PC-3 (cell line): Measurements from ENCODE around the gene PRR12. TPM values are rescaled to one million over a fixed set of nuclear protein-coding genes. Genes with fewer than 3 reads are reported as not detected.
A peak's percentile ranks its signal among the peaks of the same experiment; 100 is the strongest.
"Not testable (repeated sequence)": the region's sequence is repeated elsewhere in the genome, so short reads cannot be mapped to it uniquely, and the experiment has no call there.

Experiments used
- ATAC-seq: fragments of 200-7000 bp; cut with Tn5 transposase; 2 replicates; pipeline ENCODE4 v1.9.1; 2020; ENCODE audit warnings: mild to moderate bottlenecking, moderate library complexity
- BruUV-seq: library from RNA; stranded (reverse); fragments of 400-500 nt; replicated peaks from 2 replicates; lab custom pipeline; 2021; lab: Mats Ljungman, UMichigan
- CTCF ChIA-PET: fragments of 300-600 bp; sonication (Branson Sonifier 250); formaldehyde crosslinking; loops from one replicate; lab custom pipeline; 2022; ENCODE audit warnings: antibody characterized with exemption; lab: Charles Lee
- POLR2A ChIA-PET: fragments of 300-600 bp; sonication (Branson Sonifier 250); formaldehyde crosslinking; loops from one replicate; lab custom pipeline; 2022; ENCODE audit warnings: antibody characterized with exemption; ENCODE audit not compliant: unreplicated experiment; lab: Charles Lee
- DNase-seq: peaks from one replicate; pipeline ENCODE4 v3.0.0-alpha.2; 2015
- H2AFZ ChIP-seq: fragments of 300-600 bp; sonication (generic); 2 replicates; pipeline ENCODE4 v1.6.0; 2016; ENCODE audit warnings: antibody characterized with exemption, low read length
- H3F3A ChIP-seq: fragments of 300-600 bp; sonication (generic); one replicate; pipeline ENCODE4 v1.6.0; 2017; ENCODE audit warnings: antibody characterized with exemption, low read length, control low read depth, mild to moderate bottlenecking; ENCODE audit not compliant: unreplicated experiment
- H3K27ac ChIP-seq: fragments of 300-600 bp; sonication (generic); 2 replicates; pipeline ENCODE4 v1.5.1; 2016; ENCODE audit warnings: mild to moderate bottlenecking, low read length
- H3K27me3 ChIP-seq: fragments of 300-600 bp; sonication (generic); 2 replicates; pipeline ENCODE4 v1.6.1; 2016; ENCODE audit warnings: low read length, mixed read lengths
- H3K36me3 ChIP-seq: fragments of 300-600 bp; sonication (generic); 2 replicates; pipeline ENCODE4 v1.6.1; 2016; ENCODE audit warnings: low read depth, mixed run types, low read length, mixed read lengths
- H3K4me1 ChIP-seq: fragments of 300-600 bp; sonication (generic); 2 replicates; pipeline ENCODE4 v1.5.1; 2016; ENCODE audit warnings: low read length; ENCODE audit not compliant: insufficient read depth
- H3K4me2 ChIP-seq: fragments of 300-600 bp; sonication (generic); 2 replicates; pipeline ENCODE4 v1.6.0; 2016; ENCODE audit warnings: low read length
- H3K4me3 ChIP-seq: fragments of 300-600 bp; sonication (generic); 2 replicates; pipeline ENCODE4 v1.5.1; 2016; ENCODE audit warnings: mild to moderate bottlenecking, low read length, mixed read lengths
- H3K79me2 ChIP-seq: fragments of 300-600 bp; sonication (generic); 2 replicates; pipeline ENCODE4 v1.6.1; 2017; ENCODE audit warnings: low read length, mixed read lengths
- H3K9ac ChIP-seq: fragments of 300-600 bp; sonication (generic); 2 replicates; pipeline ENCODE4 v1.6.0; 2016; ENCODE audit warnings: mild to moderate bottlenecking, low read length
- H3K9me2 ChIP-seq: fragments of 300-600 bp; sonication (generic); replicated peaks from 2 replicates; pipeline ENCODE4 v1.6.1; 2016; ENCODE audit warnings: mixed run types, low read length, mixed read lengths
- H3K9me3 ChIP-seq: fragments of 300-600 bp; sonication (generic); 2 replicates; pipeline ENCODE4 v1.6.1; 2016; ENCODE audit warnings: low read length, mixed read lengths
- H4K20me1 ChIP-seq: fragments of 300-600 bp; sonication (generic); 2 replicates; pipeline ENCODE4 v1.6.1; 2016; ENCODE audit warnings: low read length, mixed read lengths
- CTCF ChIP-seq: fragments of 300-600 bp; sonication (generic); conservative IDR thresholded peaks from 2 replicates; pipeline ENCODE4 v1.5.1; 2017; ENCODE audit warnings: antibody characterized with exemption, low read depth, mild to moderate bottlenecking, low read length
- EZH2 ChIP-seq: fragments of 300-600 bp; sonication (generic); IDR thresholded peaks from one replicate; pipeline ENCODE4 v1.6.1; 2017; ENCODE audit warnings: antibody characterized with exemption, mild to moderate bottlenecking, low read length; ENCODE audit not compliant: unreplicated experiment
- EZH2phosphoT487 ChIP-seq: fragments of 300-600 bp; sonication (generic); IDR thresholded peaks from 2 replicates; pipeline ENCODE4 v1.6.1; 2018; ENCODE audit warnings: mild to moderate bottlenecking, antibody characterized with exemption, low read length, borderline replicate concordance
- intact Hi-C: fragments of 100-400 bp; cut with micrococcal nuclease; formaldehyde crosslinking; loops from 2 replicates; pipeline ENCODE4 v1.9.0; 2023
- total RNA-seq: library from RNA; depleted of rRNA; stranded (reverse); fragments of >200 nt; gene quantifications from 2 replicates; pipeline ENCODE4 v1.2.3, GENCODE V29; 2014

PRR12 gene
- total RNA-seq, 1 experiment from 2014 or later = 14.6 TPM

DNA sequence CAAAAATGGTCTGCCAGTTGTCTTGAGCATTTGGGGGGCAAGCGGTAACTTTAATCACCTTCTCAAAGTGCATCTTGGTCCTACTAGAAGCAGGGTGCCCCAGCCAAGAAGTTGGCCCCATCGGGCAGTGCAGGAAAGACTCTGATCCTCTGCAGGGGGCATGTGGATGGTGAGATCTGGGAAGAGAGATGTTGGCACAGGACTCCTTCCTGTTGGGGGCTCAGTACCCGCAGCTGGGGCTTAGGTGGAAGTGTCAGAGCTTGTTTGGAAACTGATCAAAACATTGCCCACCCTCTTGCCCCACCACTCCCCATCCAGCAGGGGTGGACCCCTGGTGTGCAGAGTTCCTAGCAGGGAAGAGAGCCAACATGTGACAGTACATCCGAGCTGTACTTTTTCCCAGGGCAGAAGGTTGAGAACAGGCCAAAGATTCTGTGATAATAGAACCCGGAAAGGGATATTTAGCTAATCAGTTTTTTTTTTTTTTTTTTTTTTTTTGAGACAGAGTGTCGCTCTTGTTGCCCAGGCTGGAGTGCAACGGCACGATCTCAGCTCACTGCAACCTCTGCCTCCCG lies 40.1 kb downstream of the PRR12 start:
- ChIA-PET CTCF (no interaction called here), POLR2A (interaction anchor here (0.6 kb wide), 1 partner anchor 85 kb away, joined by 9 read pairs; no protein-coding TSS in a partner anchor)
- DNase-seq (no peak), ATAC-seq (peak; percentile 23)
- H3K79me2 ChIP-seq = no peaks in the 10 kb centered on the region
- H3K9ac ChIP-seq = no peak overlapping the region
- H3K36me3 ChIP-seq = peaks cover 14% of the 10 kb centered on the region; the same call in 1 of the 2 replicates
- H3K9me3 ChIP-seq = no peaks in the 10 kb centered on the region
- TF ChIP-seq EZH2phosphoT487 (no peak), EZH2 (no peak), CTCF (no peak)
- H3K27ac ChIP-seq = no peak overlapping the region
- no peak overlapping the region for H3K4me2 ChIP-seq
- H3K27me3 ChIP-seq = no peaks in the 10 kb centered on the region
- H2AFZ ChIP-seq = no peak overlapping the region
- intact Hi-C loops = no loop called here
- H3K4me3 ChIP-seq = no peak overlapping the region
- H3K9me2 ChIP-seq = no peaks in the 10 kb centered on the region
- TSS peak; percentile 20 for BruUV-seq
- H4K20me1 ChIP-seq = no peaks in the 10 kb centered on the region
- no peaks in the 10 kb centered on the region for H3K4me1 ChIP-seq
- no peaks in the 10 kb centered on the region for H3F3A ChIP-seq

DNA sequence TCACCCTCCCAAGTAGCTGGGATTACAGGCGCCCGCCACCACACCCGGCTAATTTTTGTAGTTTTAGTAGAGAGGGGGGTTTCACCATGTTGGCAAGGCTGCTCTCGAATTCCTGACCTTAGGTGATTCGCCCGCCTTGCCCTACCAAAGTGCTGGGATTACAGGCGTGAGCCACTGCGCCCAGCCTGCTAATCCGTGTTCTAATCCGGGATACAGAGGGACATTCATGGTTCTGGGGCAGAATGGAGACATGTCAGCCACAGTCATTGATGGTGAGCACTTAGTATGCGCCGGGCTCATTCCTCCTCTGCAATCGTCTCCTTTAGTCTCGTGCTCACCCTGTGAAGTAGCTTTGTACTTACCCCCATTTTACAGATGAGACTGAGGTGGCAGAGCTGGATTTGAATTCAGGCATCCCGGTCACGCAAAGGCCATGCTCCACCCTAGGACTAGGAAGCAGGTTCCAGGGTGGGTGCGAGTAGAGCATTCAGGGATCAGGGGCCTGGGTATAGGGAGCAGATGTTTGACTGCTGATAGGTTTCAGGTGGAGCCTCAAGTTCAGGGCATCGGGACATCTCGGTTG lies 40.7 kb downstream of the PRR12 start:
- Histone ChIP-seq H3K27ac (no peak overlapping the region), H3K27me3 (no peaks in the 10 kb centered on the region), H3K9me3 (no peaks in the 10 kb centered on the region), H2AFZ (no peak overlapping the region), H3K4me2 (no peak overlapping the region), H3K79me2 (no peaks in the 10 kb centered on the region), H3F3A (no peaks in the 10 kb centered on the region), H3K4me1 (no peaks in the 10 kb centered on the region), H3K36me3 (peaks cover 9% of the 10 kb centered on the region; the same call in 1 of the 2 replicates), H4K20me1 (no peaks in the 10 kb centered on the region), H3K4me3 (no peak overlapping the region), H3K9me2 (no peaks in the 10 kb centered on the region), H3K9ac (no peak overlapping the region)
- DNase-seq = no peak
- CTCF ChIA-PET = no interaction called here
- no peak for ATAC-seq
- POLR2A ChIA-PET = interaction anchor here (0.6 kb wide), 1 partner anchor 86 kb away, joined by 9 read pairs; no protein-coding TSS in a partner anchor
- intact Hi-C loops = no loop called here
- no TSS peak for BruUV-seq
- TF ChIP-seq CTCF = no peak
- no peak for TF ChIP-seq EZH2phosphoT487
- TF ChIP-seq EZH2 = no peak

- no peak for DNase-seq
- H4K20me1 ChIP-seq = no peaks in the 10 kb centered on the region
- BruUV-seq = no TSS peak
- H2AFZ ChIP-seq = no peak overlapping the region
- no peak overlapping the region for H3K4me3 ChIP-seq
- no peaks in the 10 kb centered on the region for H3K79me2 ChIP-seq
- H3K4me2 ChIP-seq = no peak overlapping the region
- no peaks in the 10 kb centered on the region for H3K9me2 ChIP-seq
- POLR2A ChIA-PET = no interaction called here
- no peaks in the 10 kb centered on the region for H3F3A ChIP-seq
- intact Hi-C loops = no loop called here
- no peak overlapping the region for H3K9ac ChIP-seq
- TF ChIP-seq EZH2phosphoT487 = no peak
- TF ChIP-seq CTCF = no peak
- no peak for TF ChIP-seq EZH2
- ATAC-seq = no peak
- H3K9me3 ChIP-seq = no peaks in the 10 kb centered on the region
- H3K4me1 ChIP-seq = peaks cover under 1% of the 10 kb centered on the region; the same call in 1 of the 2 replicates
- H3K36me3 ChIP-seq = peaks cover 3% of the 10 kb centered on the region; the same call in 1 of the 2 replicates
- CTCF ChIA-PET = no interaction called here
- H3K27ac ChIP-seq = no peak overlapping the region
- H3K27me3 ChIP-seq = no peaks in the 10 kb centered on the region
Observed at GRCh38 chr19:49632576-49632975, 41.6 kb downstream of the PRR12 start.

DNA sequence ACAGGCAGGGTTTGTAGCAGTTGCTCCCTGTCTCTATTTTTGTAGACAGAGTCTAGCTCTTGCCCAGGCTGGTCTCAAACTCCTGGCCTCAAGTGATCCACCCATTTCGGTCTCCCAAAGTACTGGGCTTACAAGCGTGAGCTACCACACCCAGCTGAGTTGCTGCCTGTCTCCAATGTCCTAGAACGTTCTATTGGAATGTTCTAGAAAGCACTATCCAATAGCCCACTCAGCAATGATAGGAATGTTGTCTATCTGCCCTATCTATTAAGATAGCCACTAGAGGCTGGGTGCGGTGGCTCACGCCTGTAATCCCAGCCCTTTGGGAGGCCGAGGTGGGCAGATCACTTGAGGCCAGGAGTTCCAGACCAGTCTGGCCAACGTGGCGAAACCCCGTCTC lies 42.3 kb downstream of the PRR12 start:
- DNase-seq, H2AFZ ChIP-seq, H3K27me3 ChIP-seq, POLR2A ChIA-PET, H3F3A ChIP-seq, H3K36me3 ChIP-seq, H3K27ac ChIP-seq, H3K4me3 ChIP-seq, ATAC-seq, H3K4me1 ChIP-seq, H3K9ac ChIP-seq, H3K9me2 ChIP-seq, H3K9me3 ChIP-seq, BruUV-seq, H3K79me2 ChIP-seq, H4K20me1 ChIP-seq, intact Hi-C loops, H3K4me2 ChIP-seq, CTCF ChIA-PET: not testable (repeated sequence)
